HUES6 (cell line): ENCODE data around the gene TRDMT1.

Source experiments
- H3K27ac ChIP-seq: 2 replicates; pipeline ENCODE4 v1.7.0; 2013; ENCODE audit warnings: low read depth, mild to moderate bottlenecking, low read length, inconsistent platforms
- H3K27me3 ChIP-seq: 2 replicates; pipeline ENCODE4 v1.6.1; 2013; ENCODE audit warnings: low read length; ENCODE audit not compliant: control insufficient read depth, insufficient read depth
- H3K36me3 ChIP-seq: 2 replicates; pipeline ENCODE4 v1.6.1; 2013; ENCODE audit warnings: low read length; ENCODE audit not compliant: control insufficient read depth, insufficient read depth
- H3K4me1 ChIP-seq: 2 replicates; pipeline ENCODE4 v1.6.1; 2013; ENCODE audit warnings: low read length; ENCODE audit not compliant: control insufficient read depth, insufficient read depth
- H3K4me3 ChIP-seq: 2 replicates; pipeline ENCODE4 v1.5.1; 2013; ENCODE audit warnings: low read depth, low read length
- H3K9ac ChIP-seq: one replicate; pipeline ENCODE4 v1.6.1; 2013; ENCODE audit warnings: mild to moderate bottlenecking, low read length
- H3K9me3 ChIP-seq: 2 replicates; pipeline ENCODE4 v1.6.1; 2013; ENCODE audit warnings: low read depth, low read length; ENCODE audit not compliant: control insufficient read depth, insufficient read depth

The TRDMT1 gene

DNA sequence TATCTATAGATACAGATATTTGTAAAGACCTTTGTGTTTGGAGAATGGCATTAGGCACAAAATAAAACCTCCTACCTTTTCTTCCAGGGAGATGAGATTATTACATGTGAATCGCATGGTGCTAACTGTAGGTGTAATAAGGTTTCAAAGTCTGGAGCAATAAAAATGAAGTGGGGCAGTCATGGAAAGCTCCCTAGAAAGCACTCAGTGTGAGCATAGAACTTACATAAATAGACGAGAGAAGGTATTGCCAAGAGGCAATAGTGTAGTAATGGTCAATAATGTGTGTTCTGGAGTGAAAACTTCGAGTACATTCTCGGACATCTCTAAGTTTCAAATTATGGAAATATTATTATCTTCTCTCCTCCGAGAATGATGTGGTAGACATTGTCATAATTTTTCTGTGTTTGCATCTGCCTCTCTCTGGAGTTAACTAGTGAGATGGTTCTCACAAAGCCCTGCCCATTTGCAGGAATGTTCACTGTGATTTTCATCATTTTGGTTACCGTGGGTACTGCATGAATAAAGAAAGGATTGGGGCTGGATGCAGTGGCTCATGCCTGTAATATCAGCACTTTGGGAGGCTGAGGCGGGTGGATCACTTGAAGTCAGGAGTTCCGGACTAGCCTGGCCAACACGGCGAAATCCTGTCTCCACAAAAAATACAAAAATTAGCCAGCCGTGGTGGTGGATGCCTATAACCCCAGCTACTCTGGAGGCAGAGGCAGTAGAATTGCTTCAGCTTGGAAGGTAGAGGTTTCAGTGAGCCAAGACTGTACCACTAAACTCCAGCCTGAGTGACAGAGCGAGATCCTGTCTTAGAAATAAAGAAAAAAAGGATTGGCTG lies 37.2 kb upstream of the TRDMT1 start:
- Histone ChIP-seq H3K9ac (no peak overlapping the region), H3K9me3 (0 out of 2 replicates have a peak, but pooled peaks cover 2% of the 10 kb centered on the region), H3K27ac (no peak overlapping the region), H3K36me3 (peaks cover 43% of the 10 kb centered on the region), H3K4me1 (no peaks in the 10 kb centered on the region), H3K27me3 (no peaks in the 10 kb centered on the region), H3K4me3 (no peak overlapping the region)

DNA sequence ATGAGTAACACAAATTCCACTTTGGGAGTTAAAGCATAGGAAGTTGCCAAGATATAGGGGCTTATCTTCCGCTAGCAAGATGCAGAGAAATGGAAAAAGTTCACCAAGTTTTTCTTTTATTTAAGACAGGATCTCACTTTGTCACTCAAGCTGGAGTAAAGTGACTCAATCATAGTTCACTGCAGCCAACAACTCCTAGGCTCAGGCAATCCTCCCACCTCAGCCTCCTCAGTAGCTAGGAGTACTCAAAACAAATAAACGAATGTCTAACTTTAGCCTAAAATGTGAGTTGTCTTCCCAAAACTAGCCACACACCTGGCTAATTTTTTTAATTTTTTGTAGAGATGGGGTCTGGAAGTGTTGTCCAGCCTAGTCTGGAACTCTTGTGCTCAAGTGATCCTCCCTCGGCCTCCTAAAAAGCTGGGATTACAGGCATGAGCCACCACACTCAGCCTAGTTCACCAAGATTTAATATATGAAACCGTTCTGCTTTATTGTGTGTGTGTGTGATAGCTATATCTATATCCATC lies 36.5 kb upstream of the TRDMT1 start:
- Histone ChIP-seq H3K4me1 (no peaks in the 10 kb centered on the region), H3K9ac (no peak overlapping the region), H3K4me3 (no peak overlapping the region), H3K36me3 (peaks cover 50% of the 10 kb centered on the region), H3K27ac (no peak overlapping the region), H3K9me3 (0 out of 2 replicates have a peak, but pooled peaks cover 2% of the 10 kb centered on the region), H3K27me3 (no peaks in the 10 kb centered on the region)

- H3K4me3 ChIP-seq: no peak overlapping the region
- H3K4me1 ChIP-seq: no peaks in the 10 kb centered on the region
- H3K9me3 ChIP-seq: 0 out of 2 replicates have a peak, but pooled peaks cover 2% of the 10 kb centered on the region
- peaks cover 57% of the 10 kb centered on the region for H3K36me3 ChIP-seq
- no peaks in the 10 kb centered on the region for H3K27me3 ChIP-seq
- H3K9ac ChIP-seq: no peak overlapping the region
- no peak overlapping the region for H3K27ac ChIP-seq
These were observed 35.7 kb upstream of the TRDMT1 start for GRCh38 chr10:17237149-17237527.

DNA sequence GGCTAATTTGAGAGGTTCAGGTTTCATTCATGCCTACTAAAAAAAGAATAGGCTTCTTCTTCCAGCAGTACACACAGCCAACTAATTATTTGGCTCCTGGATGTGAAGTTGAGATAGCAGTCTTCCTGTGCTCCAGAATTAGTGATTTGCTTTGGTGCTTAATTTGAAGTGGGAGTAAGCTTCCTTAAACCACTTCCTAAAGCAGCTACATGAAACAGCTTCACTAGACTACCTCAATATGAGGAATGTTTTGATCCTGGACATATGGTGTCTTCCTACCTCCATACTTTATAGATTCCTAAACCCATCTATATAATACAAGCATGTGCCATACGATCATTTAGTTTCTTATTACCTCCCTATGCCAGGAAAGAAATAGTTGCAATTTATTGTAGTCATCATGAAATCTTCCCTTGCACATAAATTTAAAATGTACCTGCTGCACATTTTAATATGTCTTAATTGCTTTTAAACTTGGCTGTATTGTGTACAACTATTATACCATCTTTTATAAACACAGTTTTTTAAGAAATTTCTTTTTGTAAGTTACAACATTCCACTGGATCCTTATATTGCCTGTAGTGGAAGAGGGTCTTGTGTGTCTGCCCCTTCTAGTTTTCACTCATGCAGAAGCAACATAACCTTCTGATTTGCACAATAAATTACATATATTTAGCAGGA lies 35.1 kb upstream of the TRDMT1 start:
- Histone ChIP-seq H3K9me3 (no peaks in the 10 kb centered on the region), H3K27ac (no peak overlapping the region), H3K27me3 (no peaks in the 10 kb centered on the region), H3K4me3 (no peak overlapping the region), H3K4me1 (no peaks in the 10 kb centered on the region), H3K9ac (no peak overlapping the region), H3K36me3 (peaks cover 63% of the 10 kb centered on the region)

GRCh38 chr10:17235136-17235535 lies 33.7 kb upstream of the TRDMT1 start:
- no peak overlapping the region for H3K9ac ChIP-seq

DNA sequence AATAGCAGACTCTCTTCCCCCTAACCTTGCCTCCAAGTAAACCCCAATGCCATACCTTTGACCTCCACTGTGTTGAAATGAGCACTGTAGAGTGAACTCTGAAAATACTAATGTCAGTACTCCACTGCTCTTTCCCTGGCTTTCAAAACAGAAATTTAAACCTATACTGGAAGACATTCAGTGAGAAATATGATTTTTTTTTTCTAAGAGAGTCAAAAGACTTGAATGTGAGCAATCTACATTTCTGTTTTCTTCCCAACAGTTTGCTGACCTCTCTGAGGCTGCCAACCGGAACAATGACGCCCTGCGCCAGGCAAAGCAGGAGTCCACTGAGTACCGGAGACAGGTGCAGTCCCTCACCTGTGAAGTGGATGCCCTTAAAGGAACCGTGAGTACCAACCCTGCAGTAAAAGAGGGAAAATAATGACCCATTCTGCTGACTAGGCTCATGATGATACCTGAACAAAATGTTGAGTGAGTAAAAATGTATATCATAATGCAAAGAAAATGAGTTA lies 33.0 kb upstream of the TRDMT1 start:
- Histone ChIP-seq H3K4me1 (peaks cover 4% of the 10 kb centered on the region; the same call in 1 of the 2 replicates), H3K9me3 (no peaks in the 10 kb centered on the region), H3K9ac (no peak overlapping the region), H3K27me3 (peaks cover under 1% of the 10 kb centered on the region; the same call in 1 of the 2 replicates), H3K36me3 (peaks cover 78% of the 10 kb centered on the region), H3K27ac (no peak overlapping the region), H3K4me3 (no peak overlapping the region)

More at GRCh38 chr10:17235136-17235535, 33.7 kb upstream of the TRDMT1 start:
- Histone ChIP-seq H3K9me3 (no peaks in the 10 kb centered on the region), H3K27me3 (no peaks in the 10 kb centered on the region), H3K4me3 (no peak overlapping the region), H3K36me3 (peaks cover 76% of the 10 kb centered on the region), H3K27ac (no peak overlapping the region), H3K4me1 (peaks cover 4% of the 10 kb centered on the region; the same call in 1 of the 2 replicates)

- H3K4me1 ChIP-seq: peaks cover 4% of the 10 kb centered on the region; the same call in 1 of the 2 replicates
- H3K9ac ChIP-seq: no peak overlapping the region
- H3K27me3 ChIP-seq: peaks cover 4% of the 10 kb centered on the region; the same call in 1 of the 2 replicates
- no peak overlapping the region for H3K27ac ChIP-seq
- peaks cover 78% of the 10 kb centered on the region for H3K36me3 ChIP-seq
- H3K9me3 ChIP-seq: no peaks in the 10 kb centered on the region
- no peak overlapping the region for H3K4me3 ChIP-seq
These were observed 32.0 kb upstream of the TRDMT1 start for GRCh38 chr10:17233286-17233991.

DNA sequence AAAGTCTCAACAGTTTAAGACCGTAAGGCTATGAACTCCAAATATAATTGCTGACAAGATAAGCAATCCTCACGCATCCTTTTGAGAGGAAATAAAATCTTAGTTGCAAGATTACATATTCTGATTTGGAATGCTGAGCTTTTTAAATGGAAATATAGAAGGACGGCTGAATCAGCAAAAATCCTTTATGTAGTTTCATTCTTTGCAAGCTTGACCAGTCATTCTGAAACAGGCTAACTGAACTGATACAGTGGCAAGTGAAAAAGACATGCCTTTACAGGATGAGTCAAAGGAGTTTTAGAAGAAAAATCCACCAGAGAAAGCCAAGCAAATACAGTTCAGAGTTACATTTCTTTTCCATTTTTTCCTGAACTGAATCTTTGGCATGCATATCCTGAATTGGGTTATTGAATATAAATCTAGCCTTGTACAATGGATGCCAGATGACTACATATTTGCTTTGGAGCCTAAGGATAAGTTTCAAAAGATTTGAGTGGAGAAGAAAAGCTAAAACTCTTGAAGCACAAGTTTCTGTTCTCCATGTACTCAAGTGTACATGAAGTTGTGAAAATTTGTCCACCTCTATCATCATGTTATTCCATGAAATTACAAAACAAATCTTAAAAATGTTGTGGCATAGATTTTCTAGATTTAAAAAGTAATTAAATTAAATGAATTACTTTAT lies 30.9 kb upstream of the TRDMT1 start:
- Histone ChIP-seq H3K9ac (peak overlapping the region; percentile 57), H3K4me3 (peak overlapping the region; percentile 88; the same call in 1 of the 2 replicates), H3K36me3 (peaks cover 71% of the 10 kb centered on the region), H3K9me3 (no peaks in the 10 kb centered on the region), H3K27ac (no peak overlapping the region), H3K4me1 (peaks cover 8% of the 10 kb centered on the region), H3K27me3 (peaks cover 9% of the 10 kb centered on the region)

GRCh38 chr10:17231788-17232187 lies 30.3 kb upstream of the TRDMT1 start:
- Histone ChIP-seq H3K4me3 (peak overlapping the region; percentile 88; the same call in 1 of the 2 replicates), H3K36me3 (peaks cover 65% of the 10 kb centered on the region), H3K9me3 (no peaks in the 10 kb centered on the region), H3K27ac (no peak overlapping the region), H3K4me1 (peaks cover 14% of the 10 kb centered on the region), H3K27me3 (peaks cover 15% of the 10 kb centered on the region), H3K9ac (peak overlapping the region; percentile 57)
